GM20000 (cell line): Measurements from ENCODE around the gene KDM2A.

Source experiments
- DNase-seq: peaks from one replicate; pipeline ENCODE4 v3.0.0; 2012; ENCODE audit warnings: low spot score
- CTCF ChIP-seq: IDR thresholded peaks from 2 replicates; pipeline ENCODE4 v1.5.1; 2012; ENCODE audit warnings: mild to moderate bottlenecking, control low read depth; ENCODE audit errors: extremely low read depth, missing control alignments

KDM2A gene

DNA sequence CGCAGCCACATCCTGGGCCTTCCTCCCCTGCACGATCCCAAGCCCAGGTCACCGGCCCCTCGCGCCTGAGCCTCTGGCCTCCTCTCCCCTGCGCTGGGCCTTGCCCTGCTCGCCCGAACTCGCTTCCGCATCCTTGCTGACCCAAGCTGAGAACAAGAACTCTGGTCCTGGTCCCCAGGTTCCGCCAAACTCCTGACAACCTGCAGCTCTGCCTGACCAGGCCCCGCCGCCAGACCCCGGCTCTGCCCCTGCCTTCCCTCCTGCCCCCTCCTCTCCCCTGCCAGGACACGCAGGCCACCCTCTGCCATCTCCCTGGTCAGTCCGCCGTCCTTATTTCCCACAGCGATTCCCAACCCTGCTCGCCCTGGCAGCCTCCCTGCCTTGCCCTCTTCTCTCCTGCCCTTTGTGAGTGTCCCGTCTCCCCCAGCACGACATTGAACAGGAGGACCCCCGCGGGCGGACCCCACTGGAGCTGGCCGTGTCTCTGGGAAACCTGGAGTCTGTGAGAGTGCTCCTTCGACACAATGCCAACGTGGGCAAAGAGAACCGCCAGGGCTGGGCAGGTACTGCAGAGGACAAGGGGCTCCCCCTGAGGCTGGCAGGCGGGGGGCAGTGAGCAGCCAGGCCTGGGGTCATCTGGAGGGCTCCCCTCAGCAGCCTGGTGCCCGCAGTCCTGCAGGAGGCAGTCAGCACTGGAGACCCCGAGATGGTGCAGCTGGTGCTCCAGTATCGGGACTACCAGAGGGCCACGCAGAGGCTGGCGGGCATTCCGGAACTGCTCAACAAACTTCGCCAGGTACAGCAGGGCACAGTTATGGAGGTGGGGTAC lies 170.8 kb downstream of the KDM2A start:
- no peak for DNase-seq
- TF ChIP-seq CTCF = no peak

GRCh38 chr11:67290801-67291200 lies 171.7 kb downstream of the KDM2A start:
- DNase-seq = no peak
- TF ChIP-seq CTCF = no peak

DNA sequence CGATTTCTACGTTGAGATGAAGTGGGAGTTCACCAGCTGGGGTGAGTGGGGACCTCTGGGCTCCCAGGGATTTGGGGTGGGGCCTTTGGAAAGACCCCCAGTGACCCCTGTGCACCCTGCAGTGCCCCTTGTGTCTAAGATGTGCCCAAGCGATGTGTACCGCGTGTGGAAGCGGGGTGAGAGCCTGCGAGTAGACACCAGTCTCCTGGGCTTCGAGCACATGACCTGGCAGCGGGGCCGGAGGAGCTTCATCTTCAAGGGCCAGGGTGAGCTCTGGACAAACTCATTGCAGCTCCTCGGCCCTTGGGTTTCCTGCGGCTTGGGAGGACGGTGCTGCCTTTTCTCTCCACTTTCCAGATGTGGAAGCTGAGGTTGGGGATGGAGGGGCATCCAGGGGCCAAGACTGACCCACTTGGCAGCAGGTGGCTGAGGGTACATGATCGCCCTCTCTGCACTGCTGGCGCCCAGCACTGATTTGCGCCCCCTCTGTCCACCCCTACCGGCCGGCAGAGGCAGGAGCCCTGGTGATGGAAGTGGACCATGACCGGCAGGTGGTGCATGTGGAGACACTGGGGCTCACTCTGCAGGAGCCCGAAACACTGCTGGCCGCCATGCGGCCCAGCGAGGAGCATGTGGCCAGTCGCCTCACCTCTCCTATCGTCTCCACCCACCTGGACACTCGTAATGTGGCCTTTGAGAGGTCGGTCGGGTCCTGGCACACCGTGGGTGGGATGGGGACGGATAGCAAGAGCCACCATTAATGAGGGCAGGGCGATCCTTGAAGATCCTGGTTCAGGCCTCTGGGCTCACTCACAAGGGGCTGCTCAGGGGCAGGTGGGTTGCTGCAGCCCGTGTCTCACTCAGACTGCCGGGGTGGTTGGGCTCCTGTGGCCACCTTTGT lies 172.7 kb downstream of the KDM2A start:
- TF ChIP-seq CTCF = no peak
- no peak for DNase-seq

GRCh38 chr11:67292671-67293070 lies 173.6 kb downstream of the KDM2A start:
- DNase-seq = no peak
- TF ChIP-seq CTCF = no peak

DNA sequence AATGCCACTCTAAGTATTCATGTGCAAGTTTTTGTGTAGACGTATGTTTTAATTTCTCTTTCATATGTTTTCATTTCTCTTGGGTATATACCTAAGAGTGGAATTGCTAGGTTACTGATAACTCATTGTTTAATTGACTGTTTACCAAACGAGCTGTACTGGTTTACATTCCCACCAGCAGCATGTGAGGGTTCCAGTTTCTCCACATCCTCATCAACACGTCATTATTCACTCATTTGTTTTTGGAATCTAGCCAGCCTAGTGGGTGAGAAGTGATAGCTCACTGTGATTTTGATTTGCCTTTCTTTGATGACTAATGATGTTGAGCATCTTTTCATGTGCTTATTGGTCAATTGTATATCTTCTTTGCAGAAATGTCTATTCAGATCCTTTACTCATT lies 174.0 kb downstream of the KDM2A start:
- DNase-seq = no peak
- no peak for TF ChIP-seq CTCF

DNA sequence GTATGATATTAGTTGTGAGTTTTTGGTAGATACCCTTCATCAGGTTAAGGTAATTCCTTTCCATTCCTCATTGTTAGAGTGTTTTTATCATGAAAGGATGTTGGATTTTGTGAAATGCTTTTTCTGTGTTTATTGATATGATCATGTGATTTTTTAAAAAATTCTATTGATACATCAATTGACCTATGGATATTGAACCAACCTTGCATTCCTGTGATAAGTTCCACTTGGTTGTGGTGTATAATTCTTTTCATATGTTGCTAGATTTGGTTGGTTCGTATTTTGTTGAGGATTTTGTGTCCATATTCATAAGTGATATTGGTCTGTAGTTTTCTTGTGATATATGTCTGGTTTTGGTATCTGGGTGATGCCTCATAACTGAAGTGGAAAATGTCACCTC lies 176.8 kb downstream of the KDM2A start:
- DNase-seq = no peak
- no peak for TF ChIP-seq CTCF

DNA sequence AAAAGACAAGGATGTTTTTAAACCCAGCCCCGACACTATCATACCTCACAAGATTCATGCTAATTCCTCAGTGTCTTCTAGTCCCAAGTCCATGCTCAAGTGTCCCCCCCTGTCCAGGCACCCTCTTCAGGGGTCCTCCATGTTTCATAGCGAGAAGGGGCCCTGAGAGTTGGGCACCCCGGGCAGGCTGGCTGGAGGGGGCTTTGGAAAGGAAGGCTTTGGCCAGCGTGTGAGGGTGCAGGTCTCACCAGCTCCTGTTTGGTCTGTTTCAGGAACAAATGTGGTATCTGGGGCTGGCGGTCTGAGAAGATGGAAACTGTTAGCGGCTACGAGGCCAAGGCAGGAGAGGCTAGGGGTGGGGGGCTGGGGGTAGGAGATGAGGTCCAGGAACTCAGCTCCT lies 179.7 kb downstream of the KDM2A start:
- TF ChIP-seq CTCF = no peak
- DNase-seq = no peak
